ENCODE measurements around the gene PIEZO2. TPM values are rescaled to one million over a fixed set of nuclear protein-coding genes. Genes with fewer than 3 reads are reported as not detected.

Gene PIEZO2
- total RNA-seq, 4 donors from 2014 or later: 0.64 to 1.8 (median 1.6) TPM

DNA sequence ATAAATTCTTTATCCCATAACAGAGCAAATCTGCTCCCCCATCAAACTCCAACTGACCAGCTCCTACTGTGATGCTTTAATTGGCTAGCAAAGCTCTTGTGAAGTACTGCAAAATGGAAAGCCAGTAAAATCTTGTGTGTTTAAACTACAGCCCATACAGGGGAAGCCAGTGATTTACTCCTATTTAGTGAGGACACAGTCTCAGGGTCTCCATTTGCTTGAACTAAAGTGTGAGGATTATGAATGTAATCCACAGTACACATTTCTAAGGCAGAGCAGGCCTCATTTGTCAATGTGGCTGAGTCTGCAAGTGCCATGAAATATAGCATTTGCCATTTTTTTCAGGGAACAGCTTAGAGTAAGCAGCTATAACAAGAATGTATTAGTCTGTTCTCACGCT, 259.3 kb downstream of the PIEZO2 start:
- no peaks in the 10 kb centered on the region for H3K27me3 ChIP-seq
- no peak overlapping the region for H3K27ac ChIP-seq
- no peaks in the 10 kb centered on the region for H3K9me3 ChIP-seq
- TF ChIP-seq POLR2A (IDR thresholded peaks at IDR 0.05) (no peak), POLR2AphosphoS5 (IDR thresholded peaks at IDR 0.05) (no peak), EP300 (IDR thresholded peaks at IDR 0.05) (no peak)
- TF ChIP-seq, protein P1, sequence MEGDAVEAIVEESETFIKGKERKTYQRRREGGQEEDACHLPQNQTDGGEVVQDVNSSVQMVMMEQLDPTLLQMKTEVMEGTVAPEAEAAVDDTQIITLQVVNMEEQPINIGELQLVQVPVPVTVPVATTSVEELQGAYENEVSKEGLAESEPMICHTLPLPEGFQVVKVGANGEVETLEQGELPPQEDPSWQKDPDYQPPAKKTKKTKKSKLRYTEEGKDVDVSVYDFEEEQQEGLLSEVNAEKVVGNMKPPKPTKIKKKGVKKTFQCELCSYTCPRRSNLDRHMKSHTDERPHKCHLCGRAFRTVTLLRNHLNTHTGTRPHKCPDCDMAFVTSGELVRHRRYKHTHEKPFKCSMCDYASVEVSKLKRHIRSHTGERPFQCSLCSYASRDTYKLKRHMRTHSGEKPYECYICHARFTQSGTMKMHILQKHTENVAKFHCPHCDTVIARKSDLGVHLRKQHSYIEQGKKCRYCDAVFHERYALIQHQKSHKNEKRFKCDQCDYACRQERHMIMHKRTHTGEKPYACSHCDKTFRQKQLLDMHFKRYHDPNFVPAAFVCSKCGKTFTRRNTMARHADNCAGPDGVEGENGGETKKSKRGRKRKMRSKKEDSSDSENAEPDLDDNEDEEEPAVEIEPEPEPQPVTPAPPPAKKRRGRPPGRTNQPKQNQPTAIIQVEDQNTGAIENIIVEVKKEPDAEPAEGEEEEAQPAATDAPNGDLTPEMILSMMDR (IDR thresholded peaks at IDR 0.05): no peak
- ATAC-seq: no peak
- no peaks in the 10 kb centered on the region for H3K36me3 ChIP-seq
- WGBS, 2 donors (ENCODE audit: low coverage in 1 of 2): 89 to 100% methylated on average over 1 of the region's 1 CpG
- H3K4me3 ChIP-seq: no peak overlapping the region
- H3K4me1 ChIP-seq: no peaks in the 10 kb centered on the region

DNA sequence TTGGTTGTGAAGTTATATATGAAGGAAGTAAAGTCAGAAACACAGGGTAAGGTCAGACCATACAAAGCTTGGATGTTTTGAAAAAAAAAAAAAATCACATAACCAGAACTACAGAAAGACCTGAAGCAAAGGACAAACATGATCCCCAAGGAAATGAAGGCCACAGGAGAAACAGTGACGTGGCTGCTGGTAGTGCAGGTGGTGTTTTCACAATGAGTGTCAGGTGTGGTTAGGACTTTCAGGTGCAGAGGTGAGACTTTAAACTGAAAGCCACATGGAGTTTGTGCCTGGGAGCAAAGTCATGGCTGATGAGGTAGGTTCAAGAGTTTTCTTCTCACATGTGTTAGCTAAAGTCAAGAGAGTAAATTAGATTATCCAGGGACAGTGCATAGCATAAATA, 270.7 kb downstream of the PIEZO2 start:
- Histone ChIP-seq H3K4me3 (no peak overlapping the region), H3K9me3 (no peaks in the 10 kb centered on the region), H3K27ac (no peak overlapping the region), H3K27me3 (no peaks in the 10 kb centered on the region), H3K36me3 (no peaks in the 10 kb centered on the region), H3K4me1 (no peaks in the 10 kb centered on the region)
- TF ChIP-seq POLR2AphosphoS5 (IDR thresholded peaks at IDR 0.05) (no peak), EP300 (IDR thresholded peaks at IDR 0.05) (no peak), POLR2A (IDR thresholded peaks at IDR 0.05) (no peak)
- TF ChIP-seq, protein P1 (IDR thresholded peaks at IDR 0.05): no peak
- no peak for ATAC-seq
- WGBS, 2 donors (ENCODE audit: low coverage in 1 of 2): 83 to 100% methylated on average over 1 of the region's 1 CpG

DNA sequence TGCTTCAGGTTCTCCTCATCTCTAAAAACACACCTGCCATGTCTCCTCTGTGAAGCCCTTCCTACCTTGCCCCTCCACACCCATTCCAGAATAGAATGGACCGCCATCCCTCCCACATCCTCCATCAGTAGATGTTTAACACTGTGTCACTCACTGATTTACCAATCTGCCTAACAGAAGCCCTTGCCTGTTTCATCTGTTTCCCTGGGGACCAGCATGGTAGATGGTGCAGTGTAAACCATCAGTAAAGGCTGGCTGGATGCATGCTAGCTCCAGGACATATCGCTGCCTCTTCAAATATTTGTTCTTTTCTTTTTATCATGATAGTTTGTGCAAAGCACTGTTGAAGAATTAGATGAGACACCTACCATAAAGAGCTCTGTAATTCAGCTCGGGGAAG, 271.4 kb downstream of the PIEZO2 start:
- H3K27me3 ChIP-seq: no peaks in the 10 kb centered on the region
- no peak overlapping the region for H3K4me3 ChIP-seq
- ATAC-seq: no peak
- TF ChIP-seq, protein P1 (IDR thresholded peaks at IDR 0.05): no peak
- TF ChIP-seq POLR2A (IDR thresholded peaks at IDR 0.05): no peak
- no peak for TF ChIP-seq EP300 (IDR thresholded peaks at IDR 0.05)
- TF ChIP-seq POLR2AphosphoS5 (IDR thresholded peaks at IDR 0.05): no peak
- H3K4me1 ChIP-seq: no peaks in the 10 kb centered on the region
- 80 to 82% methylated on average over 2 to 3 of the region's 3 CpGs for WGBS, 2 donors (ENCODE audit: low coverage in 1 of 2)
- H3K36me3 ChIP-seq: no peaks in the 10 kb centered on the region
- H3K27ac ChIP-seq: no peak overlapping the region
- no peaks in the 10 kb centered on the region for H3K9me3 ChIP-seq

DNA sequence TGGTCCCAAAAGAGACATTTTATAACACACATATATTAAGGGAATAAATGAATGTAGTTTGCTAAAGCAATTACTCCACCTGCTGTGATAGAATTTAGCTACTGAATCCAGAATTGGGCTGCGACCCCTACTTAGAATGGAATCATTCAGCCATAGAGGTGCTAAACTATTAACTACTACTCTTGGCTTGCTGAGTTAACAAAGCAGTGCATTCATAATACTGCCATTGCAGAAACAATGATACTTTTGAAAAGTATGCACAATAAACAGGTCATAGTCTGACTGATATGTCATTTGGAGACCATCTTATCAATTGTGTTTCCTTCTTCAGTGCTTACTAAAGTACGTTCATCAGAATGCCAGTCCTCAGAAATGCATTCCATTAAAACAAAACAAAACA, 273.6 kb downstream of the PIEZO2 start:
- ATAC-seq: no peak
- H3K27me3 ChIP-seq: no peaks in the 10 kb centered on the region
- no peaks in the 10 kb centered on the region for H3K36me3 ChIP-seq
- no peaks in the 10 kb centered on the region for H3K9me3 ChIP-seq
- H3K4me1 ChIP-seq: peaks cover 0 to 8% (median 0%) of the 10 kb centered on the region in 3 donors
- TF ChIP-seq EP300 (IDR thresholded peaks at IDR 0.05) (no peak), POLR2A (IDR thresholded peaks at IDR 0.05) (no peak), POLR2AphosphoS5 (IDR thresholded peaks at IDR 0.05) (no peak)
- TF ChIP-seq, protein P1 (IDR thresholded peaks at IDR 0.05): no peak
- WGBS, 2 donors (ENCODE audit: low coverage in 1 of 2): 68 to 69% methylated on average over 2 of the region's 2 CpGs
- no peak overlapping the region for H3K4me3 ChIP-seq
- H3K27ac ChIP-seq: no peak overlapping the region

DNA sequence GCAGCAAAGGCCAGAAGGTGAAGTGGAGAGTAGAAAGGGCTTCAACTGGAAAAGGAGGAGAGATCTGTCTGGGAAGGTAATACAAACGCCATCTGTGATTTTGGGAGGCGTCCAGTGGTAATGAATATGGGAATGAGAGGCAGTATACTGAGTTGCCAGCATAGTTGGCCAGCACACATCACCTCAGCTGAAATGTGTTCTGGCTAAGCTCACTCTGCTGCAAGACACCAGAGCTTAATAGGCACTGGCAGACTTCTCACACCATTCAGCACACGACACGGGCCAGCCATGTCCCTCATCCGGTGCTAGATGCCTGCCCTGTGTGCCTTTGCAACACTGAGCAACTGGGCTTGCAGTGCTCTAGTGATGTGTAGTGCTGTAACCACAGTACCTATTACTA, 277.1 kb downstream of the PIEZO2 start:
- peak; percentile 74 for ATAC-seq
- Histone ChIP-seq H3K9me3 (no peaks in the 10 kb centered on the region), H3K36me3 (no peaks in the 10 kb centered on the region), H3K27ac (no peak overlapping the region), H3K4me3 (no peak overlapping the region), H3K4me1 (peaks cover 0 to 8% (median 0%) of the 10 kb centered on the region in 3 donors), H3K27me3 (no peaks in the 10 kb centered on the region)
- TF ChIP-seq EP300 (IDR thresholded peaks at IDR 0.05) (no peak), POLR2A (IDR thresholded peaks at IDR 0.05) (no peak), POLR2AphosphoS5 (IDR thresholded peaks at IDR 0.05) (peak; percentile 80)
- TF ChIP-seq, protein P1 (IDR thresholded peaks at IDR 0.05): no peak
- 10 to 23% methylated on average over 2 of the region's 5 CpGs for WGBS, 2 donors (ENCODE audit: low coverage in 1 of 2)

All from gastroesophageal sphincter (tissue), 4 donors.